ENCODE data around the gene KCTD16.

- TF ChIP-seq ELF4 (IDR thresholded peaks at IDR 0.05) = no peak
- no peak for TF ChIP-seq CTBP1 (IDR thresholded peaks at IDR 0.05; ENCODE audit: borderline replicate concordance)
- TF ChIP-seq FOXM1 (IDR thresholded peaks at IDR 0.05; ENCODE audit: borderline replicate concordance) = no peak
- TF ChIP-seq SUZ12 (IDR thresholded peaks at IDR 0.05) = no peak
- no peak for TF ChIP-seq FOXA1 (IDR thresholded peaks at IDR 0.05)
- TF ChIP-seq SP1 (IDR thresholded peaks at IDR 0.05) = no peak
- TF ChIP-seq TARDBP (IDR thresholded peaks at IDR 0.05) = no peak
- TF ChIP-seq FOXK2 (IDR thresholded peaks at IDR 0.05) = no peak
- no peak for TF ChIP-seq L3MBTL2 (conservative IDR thresholded peaks at IDR 0.05)
- TF ChIP-seq ARNT (IDR thresholded peaks at IDR 0.05) = no peak
These were observed 233.2 kb downstream of the KCTD16 start for GRCh38 chr5:144403817-144404420.
